Neural cell (in vitro differentiated cells): ENCODE measurements around the gene MTR. TPM values are rescaled to one million over a fixed set of nuclear protein-coding genes. Genes with fewer than 3 reads are reported as not detected.

Source experiments
- H2AFZ ChIP-seq: fragments of 200-600, 300-800 bp; sonication (generic), shearing (Covaris generic); 2 replicates; pipeline ENCODE4 v1.6.0; 2014; ENCODE audit warnings: low read depth, mild to moderate bottlenecking, antibody characterized with exemption, low read length, moderate library complexity
- H3F3A ChIP-seq: fragments of 200-600 bp; shearing (Covaris generic); 2 replicates; pipeline ENCODE4 v1.6.1; 2016; ENCODE audit warnings: mild to moderate bottlenecking, moderate library complexity, mixed read lengths, antibody characterized with exemption, low read length; ENCODE audit not compliant: insufficient read depth, poor library complexity, severe bottlenecking
- H3K27ac ChIP-seq: fragments of 200-600, 300-800 bp; sonication (generic), shearing (Covaris generic); 2 replicates; pipeline ENCODE4 v1.5.1; 2014; ENCODE audit warnings: mild to moderate bottlenecking, low read length, moderate library complexity
- H3K27me3 ChIP-seq: fragments of 300-800, 200-600 bp; sonication (generic), shearing (Covaris generic); 2 replicates; pipeline ENCODE4 v1.6.0; 2014; ENCODE audit warnings: mild to moderate bottlenecking, low read depth, low read length, moderate library complexity; ENCODE audit not compliant: insufficient read depth
- H3K36me3 ChIP-seq: fragments of 300-800, 200-600 bp; sonication (generic), shearing (Covaris generic); 2 replicates; pipeline ENCODE4 v1.5.1; 2014; ENCODE audit warnings: mild to moderate bottlenecking, antibody characterized with exemption, low read length, moderate library complexity; ENCODE audit not compliant: insufficient read depth
- H3K4me2 ChIP-seq: fragments of 300-800, 200-600 bp; sonication (generic), shearing (Covaris generic); 2 replicates; pipeline ENCODE4 v1.6.0; 2014; ENCODE audit warnings: mild to moderate bottlenecking, low read length
- H3K4me3 ChIP-seq: fragments of 300-800, 200-600 bp; sonication (generic), shearing (Covaris generic); 2 replicates; pipeline ENCODE4 v1.5.1; 2014; ENCODE audit warnings: mild to moderate bottlenecking, low read length, moderate library complexity
- H3K79me2 ChIP-seq: fragments of 200-600 bp; shearing (Covaris generic); replicated peaks from 2 replicates; pipeline ENCODE4 v1.6.0; 2014; ENCODE audit warnings: mild to moderate bottlenecking, low read length, moderate library complexity; ENCODE audit not compliant: insufficient read depth
- H3K9ac ChIP-seq: fragments of 300-800, 200-600 bp; sonication (generic), shearing (Covaris generic); 2 replicates; pipeline ENCODE4 v1.6.1; 2016; ENCODE audit warnings: mild to moderate bottlenecking, low read length, mixed read lengths
- H3K9me2 ChIP-seq: fragments of 200-600 bp; shearing (Covaris generic); 2 replicates; pipeline ENCODE4 v1.6.1; 2016; ENCODE audit warnings: mild to moderate bottlenecking, low read length, mixed read lengths; ENCODE audit not compliant: insufficient read depth
- H3K9me3 ChIP-seq: fragments of 200-600, 300-800 bp; sonication (generic), shearing (Covaris generic); 2 replicates; pipeline ENCODE4 v1.6.1; 2016; ENCODE audit warnings: mild to moderate bottlenecking, mixed run types, low read length, moderate library complexity, mixed read lengths
- H4K20me1 ChIP-seq: fragments of 200-600 bp; shearing (Covaris generic); 2 replicates; pipeline ENCODE4 v1.6.1; 2016; ENCODE audit warnings: mild to moderate bottlenecking, mixed run types; ENCODE audit not compliant: insufficient read depth
- CTCF ChIP-seq: fragments of 450-650 bp; IDR thresholded peaks from 2 replicates; pipeline ENCODE4 v1.5.1; 2014; ENCODE audit warnings: antibody characterized with exemption, mild to moderate bottlenecking, moderate library complexity; ENCODE audit not compliant: poor library complexity, severe bottlenecking
- EP300 ChIP-seq: fragments of 450-650 bp; conservative IDR thresholded peaks from 2 replicates; pipeline ENCODE4 v1.6.1; 2014; ENCODE audit warnings: antibody characterized with exemption, mild to moderate bottlenecking, moderate library complexity; ENCODE audit not compliant: poor library complexity, severe bottlenecking
- EZH2 ChIP-seq: fragments of 200-600, 300-800 bp; shearing (Covaris generic), sonication (generic); IDR thresholded peaks from 2 replicates; pipeline ENCODE4 v1.6.1; 2014; ENCODE audit warnings: antibody characterized with exemption, low read length, borderline replicate concordance, mild to moderate bottlenecking; ENCODE audit not compliant: insufficient read depth, poor library complexity, severe bottlenecking
- MXI1 ChIP-seq: fragments of 450-650 bp; conservative IDR thresholded peaks from 2 replicates; pipeline ENCODE4 v1.6.1; 2014; ENCODE audit warnings: antibody characterized with exemption, mild to moderate bottlenecking; ENCODE audit not compliant: poor library complexity, severe bottlenecking
- POLR2AphosphoS5 ChIP-seq: IDR thresholded peaks from 2 replicates; pipeline ENCODE4 v1.6.1; 2012
- RAD21 ChIP-seq: fragments of 450-650 bp; conservative IDR thresholded peaks from 2 replicates; pipeline ENCODE4 v1.6.1; 2014; ENCODE audit warnings: antibody characterized with exemption, mild to moderate bottlenecking, moderate library complexity
- REST ChIP-seq: IDR thresholded peaks from 2 replicates; pipeline ENCODE4 v1.6.1; 2012; ENCODE audit warnings: borderline replicate concordance
- SMC3 ChIP-seq: fragments of 450-650 bp; conservative IDR thresholded peaks from 2 replicates; pipeline ENCODE4 v1.6.1; 2014; ENCODE audit warnings: antibody characterized with exemption, mild to moderate bottlenecking, moderate library complexity; ENCODE audit not compliant: poor library complexity
- TAF1 ChIP-seq: IDR thresholded peaks from 2 replicates; pipeline ENCODE4 v1.6.1; 2012; ENCODE audit warnings: low read depth
- polyA plus RNA-seq: library from polyadenylated mRNA; depleted of rRNA; stranded (reverse); fragments of >200 nt; gene quantifications from 2 replicates; pipeline ENCODE4 v1.2.3, GENCODE V29; 2014

MTR gene
- polyA plus RNA-seq, 1 donor from 2014 or later = 14.1 TPM

- no peaks in the 10 kb centered on the region for H3K36me3 ChIP-seq
- H3K27ac ChIP-seq = no peak overlapping the region
- no peaks in the 10 kb centered on the region for H3K9me3 ChIP-seq
- no peaks in the 10 kb centered on the region for H3K9me2 ChIP-seq
- no peak overlapping the region for H3K4me3 ChIP-seq
- no peaks in the 10 kb centered on the region for H3F3A ChIP-seq
- H4K20me1 ChIP-seq = no peaks in the 10 kb centered on the region
- H3K9ac ChIP-seq = no peak overlapping the region
- TF ChIP-seq POLR2AphosphoS5 (no peak), EZH2 (no peak), MXI1 (no peak), REST (no peak), EP300 (no peak), SMC3 (no peak), TAF1 (no peak), CTCF (no peak), RAD21 (no peak)
- no peak overlapping the region for H2AFZ ChIP-seq
- no peaks in the 10 kb centered on the region for H3K79me2 ChIP-seq
- no peak overlapping the region for H3K4me2 ChIP-seq
- no peaks in the 10 kb centered on the region for H3K27me3 ChIP-seq
Measured at GRCh38 chr1:236896716-236897115, 101.6 kb downstream of the MTR start.

GRCh38 chr1:236904892-236905741, 110.0 kb downstream of the MTR start:
- no peak overlapping the region for H3K27ac ChIP-seq

More at GRCh38 chr1:236904892-236905741, 110.0 kb downstream of the MTR start:
- Histone ChIP-seq H3K9me3 (no peaks in the 10 kb centered on the region), H3K9me2 (no peaks in the 10 kb centered on the region), H3K4me2 (no peak overlapping the region), H4K20me1 (no peaks in the 10 kb centered on the region), H3K27me3 (no peaks in the 10 kb centered on the region), H2AFZ (no peak overlapping the region), H3F3A (no peaks in the 10 kb centered on the region), H3K4me3 (no peak overlapping the region), H3K36me3 (no peaks in the 10 kb centered on the region), H3K9ac (no peak overlapping the region), H3K79me2 (no peaks in the 10 kb centered on the region)
- TF ChIP-seq POLR2AphosphoS5 (no peak), MXI1 (no peak)
